22Rv1 (cell line): ENCODE measurements around the gene HMGB2.

ENCODE experiments used
- CTCF ChIP-seq: fragments of 450-650 bp; IDR thresholded peaks from 2 replicates; pipeline ENCODE4 v1.5.1; 2017; ENCODE audit warnings: mild to moderate bottlenecking
- ZFX ChIP-seq: fragments of 450-650 bp; IDR thresholded peaks from 2 replicates; pipeline ENCODE4 v1.6.1; 2017; ENCODE audit warnings: antibody characterized with exemption, borderline replicate concordance

GRCh38 chr4:173314715-173315114 lies 19.4 kb downstream of the HMGB2 start:
- no peak for TF ChIP-seq CTCF
- no peak for TF ChIP-seq ZFX
